A673 (cell line): ENCODE data around the gene SPAG16. TPM values are rescaled to one million over a fixed set of nuclear protein-coding genes. Genes with fewer than 3 reads are reported as not detected.
"Not testable (repeated sequence)": the region's sequence is repeated elsewhere in the genome, so short reads cannot be mapped to it uniquely, and the experiment has no call there.

ENCODE experiments used
- BruUV-seq: library from RNA; stranded (reverse); fragments of 400-500 nt; replicated peaks from 2 replicates; lab custom pipeline; 2021; lab: Mats Ljungman, UMichigan
- CTCF ChIA-PET: fragments of 300-600 bp; sonication (Branson Sonifier 250); formaldehyde crosslinking; loops from one replicate; lab custom pipeline; 2022; ENCODE audit warnings: antibody characterized with exemption; lab: Charles Lee
- POLR2A ChIA-PET: fragments of 300-600 bp; sonication (Branson Sonifier 250); formaldehyde crosslinking; loops from one replicate; lab custom pipeline; 2022; ENCODE audit warnings: antibody characterized with exemption; ENCODE audit not compliant: low non-redundant PET; lab: Charles Lee
- DNase-seq: peaks from one replicate; pipeline ENCODE4 v3.0.0-alpha.2; 2015; ENCODE audit warnings: low spot score
- H3K27ac ChIP-seq: fragments of 200-600 bp; sonication (generic); 2 replicates; pipeline ENCODE4 v1.5.1; 2016; ENCODE audit warnings: mixed run types, low read depth, mild to moderate bottlenecking, mixed read lengths, antibody characterized with exemption, low read length; ENCODE audit not compliant: poor library complexity, severe bottlenecking
- H3K27me3 ChIP-seq: fragments of 200-600 bp; sonication (generic); replicated peaks from 2 replicates; pipeline ENCODE4 v1.6.1; 2017; ENCODE audit warnings: mixed run types, low read depth, mild to moderate bottlenecking, mixed read lengths, antibody characterized with exemption, low read length; ENCODE audit not compliant: insufficient read depth, poor library complexity
- H3K36me3 ChIP-seq: fragments of 200-600 bp; sonication (generic); 2 replicates; pipeline ENCODE4 v1.6.1; 2016; ENCODE audit warnings: mixed run types, mild to moderate bottlenecking, mixed read lengths, antibody characterized with exemption, low read length; ENCODE audit not compliant: insufficient read depth, poor library complexity, severe bottlenecking
- H3K4me1 ChIP-seq: fragments of 200-600 bp; sonication (generic); 2 replicates; pipeline ENCODE4 v1.6.1; 2017; ENCODE audit warnings: mixed run types, mild to moderate bottlenecking, mixed read lengths, antibody characterized with exemption, low read length; ENCODE audit not compliant: insufficient read depth, poor library complexity, severe bottlenecking
- H3K4me3 ChIP-seq: fragments of 200-600 bp; sonication (generic); 2 replicates; pipeline ENCODE4 v1.5.1; 2016; ENCODE audit warnings: low read depth, mixed run types, mild to moderate bottlenecking, mixed read lengths, low read length; ENCODE audit not compliant: poor library complexity, severe bottlenecking
- H3K9me3 ChIP-seq: fragments of 200-600 bp; sonication (generic); 2 replicates; pipeline ENCODE4 v1.6.1; 2016; ENCODE audit warnings: mixed run types, low read depth, mild to moderate bottlenecking, mixed read lengths, antibody characterized with exemption, low read length; ENCODE audit not compliant: poor library complexity, severe bottlenecking
- CTCF ChIP-seq: fragments of 300-800, 200-600 bp; sonication (generic); conservative IDR thresholded peaks from 2 replicates; pipeline ENCODE4 v1.5.1; 2017; ENCODE audit warnings: low read depth, mild to moderate bottlenecking, antibody characterized with exemption, low read length, moderate library complexity, mixed read lengths
- EZH2 ChIP-seq: fragments of 200-600 bp; sonication (generic); IDR thresholded peaks from 2 replicates; pipeline ENCODE4 v1.6.1; 2017; ENCODE audit warnings: borderline replicate concordance, low read depth, mild to moderate bottlenecking, mixed read lengths, antibody characterized with exemption, low read length; ENCODE audit not compliant: poor library complexity, severe bottlenecking
- intact Hi-C: fragments of 100-400 bp; cut with micrococcal nuclease; formaldehyde crosslinking; loops from one replicate; pipeline ENCODE4 v1.10.0; 2022; ENCODE audit not compliant: unreplicated experiment
- total RNA-seq: library from RNA; stranded (reverse); gene quantifications from 2 replicates; pipeline ENCODE4 v1.2.3, GENCODE V29; 2021

Gene SPAG16
- total RNA-seq, 1 experiment from 2014 or later = 13.1 TPM

GRCh38 chr2:213336253-213336770 is 52.0 kb downstream of the SPAG16 start:
- TF ChIP-seq CTCF (no peak), EZH2 (no peak)
- intact Hi-C loops = no loop called here

GRCh38 chr2:213353419-213353818 is 69.2 kb downstream of the SPAG16 start:
- no TSS peak for BruUV-seq
- intact Hi-C loops = no loop called here
- no peaks in the 10 kb centered on the region for H3K27me3 ChIP-seq
- H3K4me1 ChIP-seq = no peaks in the 10 kb centered on the region
- no peaks in the 10 kb centered on the region for H3K9me3 ChIP-seq
- ChIA-PET POLR2A (no interaction called here), CTCF (no interaction called here)
- H3K4me3 ChIP-seq = no peak overlapping the region
- TF ChIP-seq CTCF (no peak), EZH2 (no peak)
- H3K27ac ChIP-seq = no peak overlapping the region
- no peaks in the 10 kb centered on the region for H3K36me3 ChIP-seq
- no peak for DNase-seq

More at GRCh38 chr2:213336253-213336770, 52.0 kb downstream of the SPAG16 start:
- no peak overlapping the region for H3K4me3 ChIP-seq
- no peaks in the 10 kb centered on the region for H3K27me3 ChIP-seq
- CTCF ChIA-PET = no interaction called here
- no peak overlapping the region for H3K27ac ChIP-seq
- H3K9me3 ChIP-seq = peaks cover 5% of the 10 kb centered on the region
- DNase-seq = no peak
- BruUV-seq = no TSS peak
- H3K36me3 ChIP-seq = no peaks in the 10 kb centered on the region
- H3K4me1 ChIP-seq = no peaks in the 10 kb centered on the region
- POLR2A ChIA-PET = no interaction called here

DNA sequence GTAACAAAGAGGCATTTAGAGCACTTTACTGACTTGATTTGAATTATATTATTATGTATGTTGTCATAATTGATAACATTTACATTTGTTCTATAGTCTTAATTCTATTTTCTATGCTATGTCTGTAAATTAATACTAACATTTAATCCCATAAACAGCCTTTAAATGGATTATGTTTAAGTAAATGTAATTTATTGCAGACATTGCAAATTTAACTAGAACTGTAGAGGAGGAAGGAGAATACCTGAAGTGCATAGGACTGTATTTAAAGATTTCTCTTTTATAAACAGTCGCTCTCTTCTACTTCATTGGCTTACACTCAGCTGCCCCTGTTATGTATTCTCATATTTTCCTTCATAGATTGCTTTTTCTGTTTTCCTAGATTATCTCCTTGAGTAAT is 92.4 kb downstream of the SPAG16 start:
- CTCF ChIA-PET = no interaction called here
- Histone ChIP-seq H3K27me3 (no peaks in the 10 kb centered on the region), H3K27ac (no peak overlapping the region), H3K4me3 (no peak overlapping the region), H3K36me3 (no peaks in the 10 kb centered on the region), H3K9me3 (no peaks in the 10 kb centered on the region), H3K4me1 (no peaks in the 10 kb centered on the region)
- TF ChIP-seq EZH2 = no peak
- TF ChIP-seq CTCF = no peak
- BruUV-seq = no TSS peak
- DNase-seq = no peak
- POLR2A ChIA-PET = no interaction called here
- intact Hi-C loops = no loop called here

GRCh38 chr2:213407027-213407426 is 122.8 kb downstream of the SPAG16 start:
- H3K4me3 ChIP-seq, H3K27me3 ChIP-seq, BruUV-seq, DNase-seq, H3K27ac ChIP-seq, CTCF ChIA-PET, H3K36me3 ChIP-seq, H3K9me3 ChIP-seq, intact Hi-C loops, H3K4me1 ChIP-seq, POLR2A ChIA-PET: not testable (repeated sequence)

- H3K4me3 ChIP-seq, CTCF ChIA-PET, H3K27ac ChIP-seq, DNase-seq, H3K27me3 ChIP-seq, H3K9me3 ChIP-seq, H3K36me3 ChIP-seq, H3K4me1 ChIP-seq, POLR2A ChIA-PET, BruUV-seq, intact Hi-C loops: not testable (repeated sequence)
These were observed 124.3 kb downstream of the SPAG16 start for GRCh38 chr2:213408426-213409070.
